ENCODE results near the gene INSYN2B.
"Not testable (repeated sequence)": the region's sequence is repeated elsewhere in the genome, so short reads cannot be mapped to it uniquely, and the experiment has no call there.

Gene INSYN2B

GRCh38 chr5:169860585-169860984 lies 119.7 kb downstream of the INSYN2B start:
- in situ Hi-C loops (cut with MboI; ENCODE audit: low sequenced_read_pairs) = no loop called here

GRCh38 chr5:169856571-169856970 lies 123.7 kb downstream of the INSYN2B start:
- in situ Hi-C loops (cut with MboI; ENCODE audit: low sequenced_read_pairs) = no loop called here

GRCh38 chr5:169851321-169851850 lies 128.9 kb downstream of the INSYN2B start:
- in situ Hi-C loops (cut with MboI; ENCODE audit: low sequenced_read_pairs) = no loop called here

GRCh38 chr5:169850409-169850808 lies 129.9 kb downstream of the INSYN2B start:
- in situ Hi-C loops (cut with MboI; ENCODE audit: low sequenced_read_pairs) = no loop called here

- in situ Hi-C loops (cut with MboI; ENCODE audit: low sequenced_read_pairs) = no loop called here
These were observed 131.5 kb downstream of the INSYN2B start for GRCh38 chr5:169848792-169849191.

- in situ Hi-C loops (cut with MboI; ENCODE audit: low sequenced_read_pairs) = no loop called here
These were observed 132.0 kb downstream of the INSYN2B start for GRCh38 chr5:169848271-169848670.

- in situ Hi-C loops (cut with MboI; ENCODE audit: low sequenced_read_pairs) = no loop called here
These were observed 132.8 kb downstream of the INSYN2B start for GRCh38 chr5:169847519-169847918.

GRCh38 chr5:169842699-169843098 lies 137.6 kb downstream of the INSYN2B start:
- in situ Hi-C loops (cut with MboI; ENCODE audit: low sequenced_read_pairs) = no loop called here

- in situ Hi-C loops (cut with MboI; ENCODE audit: low sequenced_read_pairs) = no loop called here
These were observed 139.9 kb downstream of the INSYN2B start for GRCh38 chr5:169840405-169840804.

- in situ Hi-C loops (cut with MboI; ENCODE audit: low sequenced_read_pairs) = no loop called here
These were observed 141.6 kb downstream of the INSYN2B start for GRCh38 chr5:169838688-169839087.

- in situ Hi-C loops (cut with MboI; ENCODE audit: low sequenced_read_pairs) = no loop called here
These were observed 142.6 kb downstream of the INSYN2B start for GRCh38 chr5:169837686-169838085.

GRCh38 chr5:169836835-169837536 lies 143.3 kb downstream of the INSYN2B start:
- in situ Hi-C loops (cut with MboI; ENCODE audit: low sequenced_read_pairs) = no loop called here

GRCh38 chr5:169834540-169834939 lies 145.8 kb downstream of the INSYN2B start:
- in situ Hi-C loops (cut with MboI; ENCODE audit: low sequenced_read_pairs) = not testable (repeated sequence)

- in situ Hi-C loops (cut with MboI; ENCODE audit: low sequenced_read_pairs) = not testable (repeated sequence)
These were observed 146.5 kb downstream of the INSYN2B start for GRCh38 chr5:169833681-169834292.

- in situ Hi-C loops (cut with MboI; ENCODE audit: low sequenced_read_pairs) = no loop called here
These were observed 147.4 kb downstream of the INSYN2B start for GRCh38 chr5:169832845-169833244.

GRCh38 chr5:169832304-169832703 lies 148.0 kb downstream of the INSYN2B start:
- in situ Hi-C loops (cut with MboI; ENCODE audit: low sequenced_read_pairs) = no loop called here

GRCh38 chr5:169831331-169831730 lies 149.0 kb downstream of the INSYN2B start:
- in situ Hi-C loops (cut with MboI; ENCODE audit: low sequenced_read_pairs) = no loop called here

- in situ Hi-C loops (cut with MboI; ENCODE audit: low sequenced_read_pairs) = no loop called here
These were observed 151.9 kb downstream of the INSYN2B start for GRCh38 chr5:169828385-169828784.

GRCh38 chr5:169827769-169828168 lies 152.5 kb downstream of the INSYN2B start:
- in situ Hi-C loops (cut with MboI; ENCODE audit: low sequenced_read_pairs) = no loop called here

GRCh38 chr5:169826618-169827017 lies 153.7 kb downstream of the INSYN2B start:
- in situ Hi-C loops (cut with MboI; ENCODE audit: low sequenced_read_pairs) = no loop called here

- in situ Hi-C loops (cut with MboI; ENCODE audit: low sequenced_read_pairs) = no loop called here
These were observed 163.3 kb downstream of the INSYN2B start for GRCh38 chr5:169817031-169817430.

- in situ Hi-C loops (cut with MboI; ENCODE audit: low sequenced_read_pairs) = no loop called here
These were observed 165.8 kb downstream of the INSYN2B start for GRCh38 chr5:169814522-169814921.
